GM23338 (cell line): ENCODE data around the gene IL21R. TPM values are rescaled to one million over a fixed set of nuclear protein-coding genes. Genes with fewer than 3 reads are reported as not detected.

Experiments used
- ATAC-seq: fragments of 200-7000 bp; cut with Tn5 transposase; 3 replicates; pipeline ENCODE4 v1.9.1; 2020
- DNase-seq: peaks from one replicate; pipeline ENCODE4 v3.0.0-alpha.2; 2015; ENCODE audit warnings: low spot score
- H2AFZ ChIP-seq: fragments of 200-600 bp; sonication (generic); 2 replicates; pipeline ENCODE4 v1.8.0; 2016; ENCODE audit warnings: antibody characterized with exemption, mild to moderate bottlenecking, moderate library complexity
- H3F3A ChIP-seq: fragments of 200-600 bp; sonication (generic); replicated peaks from 2 replicates; pipeline ENCODE4 v1.8.0; 2017; ENCODE audit warnings: antibody characterized with exemption, mixed run types, low read depth
- H3K27ac ChIP-seq: fragments of 200-600 bp; sonication (generic); 2 replicates; pipeline ENCODE4 v1.6.1; 2016; ENCODE audit warnings: low read depth
- H3K27me3 ChIP-seq: fragments of 200-600 bp; sonication (generic); 2 replicates; pipeline ENCODE4 v1.8.0; 2016; ENCODE audit warnings: mild to moderate bottlenecking, mixed run types, moderate library complexity; ENCODE audit not compliant: insufficient read depth
- H3K36me3 ChIP-seq: fragments of 200-600 bp; sonication (generic); 2 replicates; pipeline ENCODE4 v1.8.0; 2016; ENCODE audit warnings: mild to moderate bottlenecking; ENCODE audit not compliant: insufficient read depth
- H3K4me1 ChIP-seq: fragments of 200-600 bp; sonication (generic); 2 replicates; pipeline ENCODE4 v1.8.0; 2016; ENCODE audit warnings: mild to moderate bottlenecking, moderate library complexity; ENCODE audit not compliant: insufficient read depth
- H3K4me2 ChIP-seq: fragments of 200-600 bp; sonication (generic); 2 replicates; pipeline ENCODE4 v1.7.1; 2017; ENCODE audit warnings: mixed run types
- H3K4me3 ChIP-seq: fragments of 200-600 bp; sonication (generic); 2 replicates; pipeline ENCODE4 v1.6.1; 2016; ENCODE audit warnings: mixed run types
- H3K79me2 ChIP-seq: fragments of 200-600 bp; sonication (generic); replicated peaks from 2 replicates; pipeline ENCODE4 v1.8.0; 2017; ENCODE audit warnings: mild to moderate bottlenecking; ENCODE audit not compliant: insufficient read depth
- H3K9me2 ChIP-seq: fragments of 200-600 bp; sonication (generic); 2 replicates; pipeline ENCODE4 v1.8.0; 2017; ENCODE audit not compliant: insufficient read depth
- H4K20me1 ChIP-seq: fragments of 200-600 bp; sonication (generic); replicated peaks from 2 replicates; pipeline ENCODE4 v1.8.0; 2017; ENCODE audit warnings: mild to moderate bottlenecking; ENCODE audit not compliant: insufficient read depth
- H3K27ac Mint-ChIP-seq: 2 replicates; pipeline ENCODE4 v1.8.0; 2020; ENCODE audit warnings: inconsistent platforms, mild to moderate bottlenecking, moderate library complexity, mixed read lengths
- H3K27me3 Mint-ChIP-seq: 3 replicates; pipeline ENCODE4 v1.8.0; 2022; ENCODE audit warnings: low read depth, mild to moderate bottlenecking, moderate library complexity, mixed read lengths, inconsistent platforms; ENCODE audit not compliant: insufficient read depth, poor library complexity
- H3K36me3 Mint-ChIP-seq: 3 replicates; pipeline ENCODE4 v1.8.0; 2021; ENCODE audit warnings: low read depth, mild to moderate bottlenecking, inconsistent platforms, moderate library complexity, mixed read lengths
- H3K4me1 Mint-ChIP-seq: 3 replicates; pipeline ENCODE4 v1.8.0; 2020; ENCODE audit warnings: mild to moderate bottlenecking, inconsistent platforms, mixed read lengths
- H3K4me3 Mint-ChIP-seq: 3 replicates; pipeline ENCODE4 v1.8.0; 2021; ENCODE audit warnings: moderate library complexity, mild to moderate bottlenecking, inconsistent platforms, mixed read lengths
- H3K9me3 Mint-ChIP-seq: 3 replicates; pipeline ENCODE4 v1.8.0; 2020; ENCODE audit warnings: moderate library complexity, mild to moderate bottlenecking, inconsistent platforms, mixed read lengths
- CREB1 ChIP-seq: fragments of 250-450 bp; sonication (Bioruptor Pico); IDR thresholded peaks from 2 replicates; pipeline ENCODE4 v1.5.0; 2020; ENCODE audit warnings: low read depth, mild to moderate bottlenecking, moderate library complexity
- EZH2 ChIP-seq: fragments of 200-600 bp; sonication (generic); IDR thresholded peaks from one replicate; pipeline ENCODE4 v1.8.0; 2017; ENCODE audit warnings: antibody characterized with exemption, mild to moderate bottlenecking, low read depth; ENCODE audit not compliant: unreplicated experiment
- EZH2phosphoT487 ChIP-seq: fragments of 200-600 bp; sonication (generic); IDR thresholded peaks from one replicate; pipeline ENCODE4 v1.8.1; 2018; ENCODE audit warnings: antibody characterized with exemption; ENCODE audit not compliant: unreplicated experiment
- JUNB ChIP-seq: IDR thresholded peaks from one replicate; pipeline ENCODE4 v1.6.1; 2016; ENCODE audit warnings: antibody characterized with exemption; ENCODE audit not compliant: unreplicated experiment
- POLR2AphosphoS5 ChIP-seq: IDR thresholded peaks from 2 replicates; pipeline ENCODE4 v1.6.1; 2016; ENCODE audit warnings: antibody characterized with exemption, low read depth
- ZNF114 ChIP-seq: fragments of 250-450 bp; sonication (Bioruptor Pico); IDR thresholded peaks from 2 replicates; pipeline ENCODE4 v1.5.0; 2020; ENCODE audit warnings: mild to moderate bottlenecking, moderate library complexity
- ZNF331 ChIP-seq: fragments of 250-450 bp; sonication (Bioruptor Pico); IDR thresholded peaks from 2 replicates; pipeline ENCODE4 v1.5.0; 2020; ENCODE audit warnings: low read depth, mild to moderate bottlenecking, moderate library complexity
- ZNF462 ChIP-seq: fragments of 250-450 bp; sonication (Bioruptor Pico); IDR thresholded peaks from 2 replicates; pipeline ENCODE4 v1.5.0; 2020; ENCODE audit warnings: mild to moderate bottlenecking, moderate library complexity
- polyA plus RNA-seq: library from polyadenylated mRNA; unstranded; fragments of >200 nt; fragmentation: Nextera tagmentation; extraction: Ambion mirVana; gene quantifications from 2 replicates; pipeline ENCODE4 v1.2.1, GENCODE V29; 2016
- total RNA-seq: library from RNA; depleted of rRNA; stranded (reverse); fragments of >200 nt; shearing (Covaris generic); gene quantifications from 2 replicates; pipeline ENCODE4 v1.2.3, GENCODE V29; 2014

Gene IL21R
- total and polyA plus RNA-seq, 2 experiments from 2014 or later = 0.42 to 2.6 TPM

- H3K4me1 ChIP-seq = no peaks in the 10 kb centered on the region
- TF ChIP-seq EZH2phosphoT487 (no peak), ZNF462 (CRISPR knock-in tag) (no peak), JUNB (no peak), ZNF114 (no peak), ZNF331 (CRISPR knock-in tag) (no peak), EZH2 (no peak), CREB1 (CRISPR knock-in tag) (no peak), POLR2AphosphoS5 (no peak)
- H3K36me3 Mint-ChIP-seq = peaks cover 2% of the 10 kb centered on the region; the same call in 1 of the 3 replicates
Observed at GRCh38 chr16:27452569-27453493, 50.9 kb downstream of the IL21R start.

More at GRCh38 chr16:27452569-27453493, 50.9 kb downstream of the IL21R start:
- no peaks in the 10 kb centered on the region for H3K27me3 ChIP-seq
- H3F3A ChIP-seq = no peaks in the 10 kb centered on the region
- no peak for ATAC-seq
- peaks cover 16% of the 10 kb centered on the region for H3K27me3 Mint-ChIP-seq
- H3K9me3 Mint-ChIP-seq = peaks cover 2% of the 10 kb centered on the region; the same call in 2 of the 3 replicates
- H3K27ac ChIP-seq = no peak overlapping the region
- H4K20me1 ChIP-seq = no peaks in the 10 kb centered on the region
- DNase-seq = no peak
- no peaks in the 10 kb centered on the region for H3K36me3 ChIP-seq
- no peaks in the 10 kb centered on the region for H3K79me2 ChIP-seq
- H3K4me2 ChIP-seq = no peak overlapping the region
- H3K4me3 Mint-ChIP-seq = no peak overlapping the region
- no peak overlapping the region for H3K27ac Mint-ChIP-seq
- H3K4me1 Mint-ChIP-seq = no peaks in the 10 kb centered on the region; the same call in 1 of the 3 replicates
- H3K4me3 ChIP-seq = no peak overlapping the region
- no peaks in the 10 kb centered on the region for H3K9me2 ChIP-seq
- no peak overlapping the region for H2AFZ ChIP-seq
